GM23338 (cell line): ENCODE measurements around the gene SASS6. TPM values are rescaled to one million over a fixed set of nuclear protein-coding genes. Genes with fewer than 3 reads are reported as not detected.

Experiments used
- ATAC-seq: fragments of 200-7000 bp; cut with Tn5 transposase; 3 replicates; pipeline ENCODE4 v1.9.1; 2020
- DNase-seq: peaks from one replicate; pipeline ENCODE4 v3.0.0-alpha.2; 2015; ENCODE audit warnings: low spot score
- H2AFZ ChIP-seq: fragments of 200-600 bp; sonication (generic); 2 replicates; pipeline ENCODE4 v1.8.0; 2016; ENCODE audit warnings: antibody characterized with exemption, mild to moderate bottlenecking, moderate library complexity
- H3F3A ChIP-seq: fragments of 200-600 bp; sonication (generic); replicated peaks from 2 replicates; pipeline ENCODE4 v1.8.0; 2017; ENCODE audit warnings: antibody characterized with exemption, mixed run types, low read depth
- H3K27ac ChIP-seq: fragments of 200-600 bp; sonication (generic); 2 replicates; pipeline ENCODE4 v1.6.1; 2016; ENCODE audit warnings: low read depth
- H3K27me3 ChIP-seq: fragments of 200-600 bp; sonication (generic); 2 replicates; pipeline ENCODE4 v1.8.0; 2016; ENCODE audit warnings: mild to moderate bottlenecking, mixed run types, moderate library complexity; ENCODE audit not compliant: insufficient read depth
- H3K36me3 ChIP-seq: fragments of 200-600 bp; sonication (generic); 2 replicates; pipeline ENCODE4 v1.8.0; 2016; ENCODE audit warnings: mild to moderate bottlenecking; ENCODE audit not compliant: insufficient read depth
- H3K4me1 ChIP-seq: fragments of 200-600 bp; sonication (generic); 2 replicates; pipeline ENCODE4 v1.8.0; 2016; ENCODE audit warnings: mild to moderate bottlenecking, moderate library complexity; ENCODE audit not compliant: insufficient read depth
- H3K4me2 ChIP-seq: fragments of 200-600 bp; sonication (generic); 2 replicates; pipeline ENCODE4 v1.7.1; 2017; ENCODE audit warnings: mixed run types
- H3K4me3 ChIP-seq: fragments of 200-600 bp; sonication (generic); 2 replicates; pipeline ENCODE4 v1.6.1; 2016; ENCODE audit warnings: mixed run types
- H3K79me2 ChIP-seq: fragments of 200-600 bp; sonication (generic); replicated peaks from 2 replicates; pipeline ENCODE4 v1.8.0; 2017; ENCODE audit warnings: mild to moderate bottlenecking; ENCODE audit not compliant: insufficient read depth
- H3K9me2 ChIP-seq: fragments of 200-600 bp; sonication (generic); 2 replicates; pipeline ENCODE4 v1.8.0; 2017; ENCODE audit not compliant: insufficient read depth
- H4K20me1 ChIP-seq: fragments of 200-600 bp; sonication (generic); replicated peaks from 2 replicates; pipeline ENCODE4 v1.8.0; 2017; ENCODE audit warnings: mild to moderate bottlenecking; ENCODE audit not compliant: insufficient read depth
- H3K27ac Mint-ChIP-seq: 2 replicates; pipeline ENCODE4 v1.8.0; 2020; ENCODE audit warnings: inconsistent platforms, mild to moderate bottlenecking, moderate library complexity, mixed read lengths
- H3K27me3 Mint-ChIP-seq: 3 replicates; pipeline ENCODE4 v1.8.0; 2022; ENCODE audit warnings: low read depth, mild to moderate bottlenecking, moderate library complexity, mixed read lengths, inconsistent platforms; ENCODE audit not compliant: insufficient read depth, poor library complexity
- H3K36me3 Mint-ChIP-seq: 3 replicates; pipeline ENCODE4 v1.8.0; 2021; ENCODE audit warnings: low read depth, mild to moderate bottlenecking, inconsistent platforms, moderate library complexity, mixed read lengths
- H3K4me1 Mint-ChIP-seq: 3 replicates; pipeline ENCODE4 v1.8.0; 2020; ENCODE audit warnings: mild to moderate bottlenecking, inconsistent platforms, mixed read lengths
- H3K4me3 Mint-ChIP-seq: 3 replicates; pipeline ENCODE4 v1.8.0; 2021; ENCODE audit warnings: moderate library complexity, mild to moderate bottlenecking, inconsistent platforms, mixed read lengths
- H3K9me3 Mint-ChIP-seq: 3 replicates; pipeline ENCODE4 v1.8.0; 2020; ENCODE audit warnings: moderate library complexity, mild to moderate bottlenecking, inconsistent platforms, mixed read lengths
- EZH2phosphoT487 ChIP-seq: fragments of 200-600 bp; sonication (generic); IDR thresholded peaks from one replicate; pipeline ENCODE4 v1.8.1; 2018; ENCODE audit warnings: antibody characterized with exemption; ENCODE audit not compliant: unreplicated experiment
- POLR2AphosphoS5 ChIP-seq: IDR thresholded peaks from 2 replicates; pipeline ENCODE4 v1.6.1; 2016; ENCODE audit warnings: antibody characterized with exemption, low read depth
- STAT1 ChIP-seq: IDR thresholded peaks from one replicate; pipeline ENCODE4 v1.6.1; 2016; ENCODE audit warnings: antibody characterized with exemption; ENCODE audit not compliant: unreplicated experiment
- ZNF114 ChIP-seq: fragments of 250-450 bp; sonication (Bioruptor Pico); IDR thresholded peaks from 2 replicates; pipeline ENCODE4 v1.5.0; 2020; ENCODE audit warnings: mild to moderate bottlenecking, moderate library complexity
- polyA plus RNA-seq: library from polyadenylated mRNA; unstranded; fragments of >200 nt; fragmentation: Nextera tagmentation; extraction: Ambion mirVana; gene quantifications from 2 replicates; pipeline ENCODE4 v1.2.1, GENCODE V29; 2016
- total RNA-seq: library from RNA; depleted of rRNA; stranded (reverse); fragments of >200 nt; shearing (Covaris generic); gene quantifications from 2 replicates; pipeline ENCODE4 v1.2.3, GENCODE V29; 2014
- TF ChIP-seq, protein P1 (sequence below): fragments of 250-450 bp; sonication (Bioruptor Pico); IDR thresholded peaks from 2 replicates; pipeline ENCODE4 v1.5.0; 2020; ENCODE audit warnings: mild to moderate bottlenecking, moderate library complexity
- TF ChIP-seq, protein P2 (sequence below), 2 experiments: fragments of 200-600 bp in 1 of 2; sonication (generic) in 1 of 2; conservative IDR thresholded peaks; 2 replicates each; pipeline versions ENCODE4 v1.5.1 to v1.6.1; 2016 to 2017; ENCODE audit warnings: antibody characterized with exemption in 2 of 2, low read depth in 2 of 2, mild to moderate bottlenecking in 2 of 2, moderate library complexity in 1 of 2
- TF ChIP-seq, protein P3 (sequence below): IDR thresholded peaks from 2 replicates; pipeline ENCODE4 v1.6.1; 2016; ENCODE audit warnings: antibody characterized with exemption

Gene SASS6
- total and polyA plus RNA-seq, 2 experiments from 2014 or later, result 17.0 to 21.1 TPM

DNA sequence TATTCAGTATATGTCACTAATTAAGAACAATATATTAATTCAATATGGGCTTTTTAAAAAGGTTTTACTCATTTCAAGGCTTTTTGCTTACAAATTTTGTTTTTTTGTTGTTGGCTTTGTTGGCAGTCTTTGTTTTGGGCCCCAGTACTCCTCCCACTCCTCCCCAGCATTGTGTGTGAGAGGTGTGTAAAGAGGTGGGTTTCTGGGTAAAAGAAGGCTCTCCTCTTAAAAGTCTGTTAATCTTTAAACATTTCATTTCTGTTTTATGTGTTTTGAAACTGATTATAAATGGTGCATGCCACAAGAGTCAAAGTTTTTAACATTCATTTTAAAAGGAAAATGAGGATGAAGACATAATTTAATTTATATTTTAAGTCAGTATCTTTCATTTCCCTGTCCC is 79.6 kb downstream of the SASS6 start (continued):
- TF ChIP-seq, protein P1, sequence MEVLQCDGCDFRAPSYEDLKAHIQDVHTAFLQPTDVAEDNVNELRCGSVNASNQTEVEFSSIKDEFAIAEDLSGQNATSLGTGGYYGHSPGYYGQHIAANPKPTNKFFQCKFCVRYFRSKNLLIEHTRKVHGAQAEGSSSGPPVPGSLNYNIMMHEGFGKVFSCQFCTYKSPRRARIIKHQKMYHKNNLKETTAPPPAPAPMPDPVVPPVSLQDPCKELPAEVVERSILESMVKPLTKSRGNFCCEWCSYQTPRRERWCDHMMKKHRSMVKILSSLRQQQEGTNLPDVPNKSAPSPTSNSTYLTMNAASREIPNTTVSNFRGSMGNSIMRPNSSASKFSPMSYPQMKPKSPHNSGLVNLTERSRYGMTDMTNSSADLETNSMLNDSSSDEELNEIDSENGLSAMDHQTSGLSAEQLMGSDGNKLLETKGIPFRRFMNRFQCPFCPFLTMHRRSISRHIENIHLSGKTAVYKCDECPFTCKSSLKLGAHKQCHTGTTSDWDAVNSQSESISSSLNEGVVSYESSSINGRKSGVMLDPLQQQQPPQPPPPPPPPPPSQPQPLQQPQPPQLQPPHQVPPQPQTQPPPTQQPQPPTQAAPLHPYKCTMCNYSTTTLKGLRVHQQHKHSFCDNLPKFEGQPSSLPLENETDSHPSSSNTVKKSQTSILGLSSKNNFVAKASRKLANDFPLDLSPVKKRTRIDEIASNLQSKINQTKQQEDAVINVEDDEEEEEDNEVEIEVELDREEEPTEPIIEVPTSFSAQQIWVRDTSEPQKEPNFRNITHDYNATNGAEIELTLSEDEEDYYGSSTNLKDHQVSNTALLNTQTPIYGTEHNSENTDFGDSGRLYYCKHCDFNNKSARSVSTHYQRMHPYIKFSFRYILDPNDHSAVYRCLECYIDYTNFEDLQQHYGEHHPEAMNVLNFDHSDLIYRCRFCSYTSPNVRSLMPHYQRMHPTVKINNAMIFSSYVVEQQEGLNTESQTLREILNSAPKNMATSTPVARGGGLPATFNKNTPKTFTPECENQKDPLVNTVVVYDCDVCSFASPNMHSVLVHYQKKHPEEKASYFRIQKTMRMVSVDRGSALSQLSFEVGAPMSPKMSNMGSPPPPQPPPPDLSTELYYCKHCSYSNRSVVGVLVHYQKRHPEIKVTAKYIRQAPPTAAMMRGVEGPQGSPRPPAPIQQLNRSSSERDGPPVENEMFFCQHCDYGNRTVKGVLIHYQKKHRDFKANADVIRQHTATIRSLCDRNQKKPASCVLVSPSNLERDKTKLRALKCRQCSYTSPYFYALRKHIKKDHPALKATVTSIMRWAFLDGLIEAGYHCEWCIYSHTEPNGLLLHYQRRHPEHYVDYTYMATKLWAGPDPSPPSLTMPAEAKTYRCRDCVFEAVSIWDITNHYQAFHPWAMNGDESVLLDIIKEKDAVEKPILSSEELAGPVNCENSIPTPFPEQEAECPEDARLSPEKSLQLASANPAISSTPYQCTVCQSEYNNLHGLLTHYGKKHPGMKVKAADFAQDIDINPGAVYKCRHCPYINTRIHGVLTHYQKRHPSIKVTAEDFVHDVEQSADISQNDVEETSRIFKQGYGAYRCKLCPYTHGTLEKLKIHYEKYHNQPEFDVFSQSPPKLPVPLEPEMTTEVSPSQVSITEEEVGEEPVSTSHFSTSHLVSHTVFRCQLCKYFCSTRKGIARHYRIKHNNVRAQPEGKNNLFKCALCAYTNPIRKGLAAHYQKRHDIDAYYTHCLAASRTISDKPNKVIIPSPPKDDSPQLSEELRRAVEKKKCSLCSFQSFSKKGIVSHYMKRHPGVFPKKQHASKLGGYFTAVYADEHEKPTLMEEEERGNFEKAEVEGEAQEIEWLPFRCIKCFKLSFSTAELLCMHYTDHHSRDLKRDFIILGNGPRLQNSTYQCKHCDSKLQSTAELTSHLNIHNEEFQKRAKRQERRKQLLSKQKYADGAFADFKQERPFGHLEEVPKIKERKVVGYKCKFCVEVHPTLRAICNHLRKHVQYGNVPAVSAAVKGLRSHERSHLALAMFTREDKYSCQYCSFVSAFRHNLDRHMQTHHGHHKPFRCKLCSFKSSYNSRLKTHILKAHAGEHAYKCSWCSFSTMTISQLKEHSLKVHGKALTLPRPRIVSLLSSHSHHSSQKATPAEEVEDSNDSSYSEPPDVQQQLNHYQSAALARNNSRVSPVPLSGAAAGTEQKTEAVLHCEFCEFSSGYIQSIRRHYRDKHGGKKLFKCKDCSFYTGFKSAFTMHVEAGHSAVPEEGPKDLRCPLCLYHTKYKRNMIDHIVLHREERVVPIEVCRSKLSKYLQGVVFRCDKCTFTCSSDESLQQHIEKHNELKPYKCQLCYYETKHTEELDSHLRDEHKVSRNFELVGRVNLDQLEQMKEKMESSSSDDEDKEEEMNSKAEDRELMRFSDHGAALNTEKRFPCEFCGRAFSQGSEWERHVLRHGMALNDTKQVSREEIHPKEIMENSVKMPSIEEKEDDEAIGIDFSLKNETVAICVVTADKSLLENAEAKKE, result no peak
- no peak for TF ChIP-seq ZNF114 (CRISPR knock-in tag)

DNA sequence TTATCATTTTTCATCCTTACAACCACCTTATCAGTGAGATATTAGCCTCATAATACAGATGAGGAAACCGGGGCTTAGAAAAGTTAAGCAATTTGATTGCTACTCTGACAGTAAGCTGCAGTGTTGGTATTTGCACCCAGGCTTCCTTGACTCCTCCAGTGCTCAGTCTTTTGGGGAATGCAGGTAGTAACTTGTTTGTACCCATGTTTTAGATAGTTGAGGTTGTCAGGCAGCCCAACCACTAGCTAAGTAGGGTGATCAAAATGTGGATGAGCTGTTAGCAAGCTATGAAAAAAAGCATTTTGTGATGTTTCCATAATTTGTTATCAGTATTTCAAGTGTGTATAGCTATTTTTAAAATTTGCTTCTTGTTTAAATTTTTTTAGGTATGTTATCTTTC is 80.8 kb downstream of the SASS6 start:
- peaks cover 9% of the 10 kb centered on the region for H4K20me1 ChIP-seq
- peaks cover 28% of the 10 kb centered on the region for H3K4me1 Mint-ChIP-seq
- H3K9me3 Mint-ChIP-seq, result no peaks in the 10 kb centered on the region
- DNase-seq (no peak), ATAC-seq (no peak)
- no peak overlapping the region for H3K4me3 ChIP-seq
- H3K79me2 ChIP-seq, result peaks cover 100% of the 10 kb centered on the region
- peaks cover 2% of the 10 kb centered on the region for H3K27me3 Mint-ChIP-seq
- no peak overlapping the region for H3K4me3 Mint-ChIP-seq
- H3K27ac Mint-ChIP-seq, result no peak overlapping the region
- H3F3A ChIP-seq, result no peaks in the 10 kb centered on the region
- H3K27ac ChIP-seq, result no peak overlapping the region
- no peak overlapping the region for H3K4me2 ChIP-seq
- no peak overlapping the region for H2AFZ ChIP-seq
- H3K4me1 ChIP-seq, result peaks cover 32% of the 10 kb centered on the region
- H3K36me3 Mint-ChIP-seq, result peaks cover 10% of the 10 kb centered on the region; the same call in 2 of the 3 replicates
- peaks cover 3% of the 10 kb centered on the region; the same call in 1 of the 2 replicates for H3K36me3 ChIP-seq
- H3K9me2 ChIP-seq, result no peaks in the 10 kb centered on the region
- H3K27me3 ChIP-seq, result no peaks in the 10 kb centered on the region
- no peak for TF ChIP-seq ZNF114 (CRISPR knock-in tag)
- TF ChIP-seq, protein P1, result no peak
- TF ChIP-seq EZH2phosphoT487, result no peak
- TF ChIP-seq STAT1, result no peak
- TF ChIP-seq POLR2AphosphoS5, result no peak
- TF ChIP-seq, protein P2, sequence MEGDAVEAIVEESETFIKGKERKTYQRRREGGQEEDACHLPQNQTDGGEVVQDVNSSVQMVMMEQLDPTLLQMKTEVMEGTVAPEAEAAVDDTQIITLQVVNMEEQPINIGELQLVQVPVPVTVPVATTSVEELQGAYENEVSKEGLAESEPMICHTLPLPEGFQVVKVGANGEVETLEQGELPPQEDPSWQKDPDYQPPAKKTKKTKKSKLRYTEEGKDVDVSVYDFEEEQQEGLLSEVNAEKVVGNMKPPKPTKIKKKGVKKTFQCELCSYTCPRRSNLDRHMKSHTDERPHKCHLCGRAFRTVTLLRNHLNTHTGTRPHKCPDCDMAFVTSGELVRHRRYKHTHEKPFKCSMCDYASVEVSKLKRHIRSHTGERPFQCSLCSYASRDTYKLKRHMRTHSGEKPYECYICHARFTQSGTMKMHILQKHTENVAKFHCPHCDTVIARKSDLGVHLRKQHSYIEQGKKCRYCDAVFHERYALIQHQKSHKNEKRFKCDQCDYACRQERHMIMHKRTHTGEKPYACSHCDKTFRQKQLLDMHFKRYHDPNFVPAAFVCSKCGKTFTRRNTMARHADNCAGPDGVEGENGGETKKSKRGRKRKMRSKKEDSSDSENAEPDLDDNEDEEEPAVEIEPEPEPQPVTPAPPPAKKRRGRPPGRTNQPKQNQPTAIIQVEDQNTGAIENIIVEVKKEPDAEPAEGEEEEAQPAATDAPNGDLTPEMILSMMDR (conservative IDR thresholded peaks at IDR 0.05; ENCODE audit: low read depth in 2 of 2), result no peak
- TF ChIP-seq, protein P3, sequence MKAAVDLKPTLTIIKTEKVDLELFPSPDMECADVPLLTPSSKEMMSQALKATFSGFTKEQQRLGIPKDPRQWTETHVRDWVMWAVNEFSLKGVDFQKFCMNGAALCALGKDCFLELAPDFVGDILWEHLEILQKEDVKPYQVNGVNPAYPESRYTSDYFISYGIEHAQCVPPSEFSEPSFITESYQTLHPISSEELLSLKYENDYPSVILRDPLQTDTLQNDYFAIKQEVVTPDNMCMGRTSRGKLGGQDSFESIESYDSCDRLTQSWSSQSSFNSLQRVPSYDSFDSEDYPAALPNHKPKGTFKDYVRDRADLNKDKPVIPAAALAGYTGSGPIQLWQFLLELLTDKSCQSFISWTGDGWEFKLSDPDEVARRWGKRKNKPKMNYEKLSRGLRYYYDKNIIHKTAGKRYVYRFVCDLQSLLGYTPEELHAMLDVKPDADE, result no peak
